PC-9 (cell line): ENCODE results near the gene SLC24A4.

Source experiments
- CTCF ChIP-seq: fragments of 200-600 bp; sonication (generic); conservative IDR thresholded peaks from 2 replicates; pipeline ENCODE4 v1.6.1; 2017; ENCODE audit warnings: mixed run types, antibody characterized with exemption, mild to moderate bottlenecking, moderate library complexity
- EZH2 ChIP-seq: fragments of 200-600 bp; sonication (generic); IDR thresholded peaks from 2 replicates; pipeline ENCODE4 v1.8.0; 2017; ENCODE audit warnings: antibody characterized with exemption, low read depth

- TF ChIP-seq CTCF (no peak), EZH2 (no peak)
Observed at GRCh38 chr14:92465353-92466055, 142.5 kb downstream of the SLC24A4 start.
